ENCODE data around the gene ZNF860. TPM values are rescaled to one million over a fixed set of nuclear protein-coding genes. Genes with fewer than 3 reads are reported as not detected.

The ZNF860 gene
- total RNA-seq, 1 donor from 2014 or later, result 0.56 TPM

- no peak for DNase-seq (ENCODE audit: low read depth, low spot score)
- TF ChIP-seq CTCF (conservative IDR thresholded peaks at IDR 0.05), result no peak
- H3K36me3 Mint-ChIP-seq (ENCODE audit: low read depth), result peaks cover 5% of the 10 kb centered on the region
- peaks cover 7% of the 10 kb centered on the region for H3K4me1 Mint-ChIP-seq
- H3K27ac Mint-ChIP-seq (ENCODE audit: unreplicated experiment), result peak overlapping the region; percentile 93
- no peak overlapping the region for H3K4me3 Mint-ChIP-seq
- H3K27me3 Mint-ChIP-seq (ENCODE audit: low read depth), result no peaks in the 10 kb centered on the region
- H3K9me3 Mint-ChIP-seq, result peaks cover 9% of the 10 kb centered on the region
These were observed 56.4 kb downstream of the ZNF860 start for GRCh38 chr3:32037932-32038267.

DNA sequence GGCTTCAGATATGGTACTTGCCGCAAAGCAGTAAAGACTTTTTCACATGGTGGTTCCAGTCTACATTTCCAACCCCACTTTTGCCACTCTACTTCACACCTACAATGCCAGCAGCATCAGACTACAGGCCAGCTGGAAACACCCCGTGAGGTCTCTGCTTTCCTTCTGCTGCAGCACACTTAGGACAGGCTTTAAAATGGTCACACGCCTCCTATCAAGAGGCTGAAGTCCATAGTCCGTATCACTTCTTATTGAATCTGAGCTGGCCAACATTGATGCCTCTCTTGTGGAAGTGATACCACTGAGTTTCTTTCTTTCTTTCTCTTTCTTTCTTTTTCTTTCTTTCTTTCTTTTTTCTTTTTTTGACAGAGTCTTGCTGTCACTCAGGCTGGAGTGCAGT lies 59.8 kb downstream of the ZNF860 start:
- no peak for DNase-seq (ENCODE audit: low read depth, low spot score)
- Mint-ChIP-seq H3K36me3 (ENCODE audit: low read depth) (peaks cover 5% of the 10 kb centered on the region), H3K9me3 (peaks cover 14% of the 10 kb centered on the region), H3K4me3 (no peak overlapping the region), H3K27ac (ENCODE audit: unreplicated experiment) (no peak overlapping the region), H3K27me3 (ENCODE audit: low read depth) (no peaks in the 10 kb centered on the region), H3K4me1 (peaks cover 18% of the 10 kb centered on the region)
- TF ChIP-seq CTCF (conservative IDR thresholded peaks at IDR 0.05), result no peak

Other genes with a start within 250 kb of the ZNF860 start
- 18.7 and 20.4 TPM in 2 replicates for gene OSBPL10, start 488 bp upstream of the ZNF860 start, total RNA-seq
- 6.0 and 7.7 TPM in 2 replicates for gene GPD1L, start 124.9 kb downstream of the ZNF860 start, total RNA-seq